Measurements from ENCODE around the gene B4GALNT4. TPM values are rescaled to one million over a fixed set of nuclear protein-coding genes. Genes with fewer than 3 reads are reported as not detected.
"Not testable (repeated sequence)": the region's sequence is repeated elsewhere in the genome, so short reads cannot be mapped to it uniquely, and the experiment has no call there.

Gene B4GALNT4
- total RNA-seq, 4 donors from 2014 or later, result 3.2 to 10.6 (median 4.8) TPM

GRCh38 chr11:409008-409599 is 39.8 kb downstream of the B4GALNT4 start:
- no peaks in the 10 kb centered on the region for H3K36me3 ChIP-seq
- H3K27me3 ChIP-seq, result peaks cover 15% of the 10 kb centered on the region
- ATAC-seq, result no peak
- H3K27ac ChIP-seq, result no peak overlapping the region
- WGBS, 2 donors (ENCODE audit: low coverage in 1 of 2), result 83 to 92% methylated on average over 1 to 2 of the region's 7 CpGs
- TF ChIP-seq EP300 (IDR thresholded peaks at IDR 0.05) (no peak), CTCF (IDR thresholded peaks at IDR 0.05) (no peak), POLR2AphosphoS5 (IDR thresholded peaks at IDR 0.05) (no peak), POLR2A (IDR thresholded peaks at IDR 0.05) (no peak)
- H3K9me3 ChIP-seq, result no peaks in the 10 kb centered on the region
- peaks cover 0 to 27% (median 12%) of the 10 kb centered on the region in 3 donors for H3K4me1 ChIP-seq
- H3K4me3 ChIP-seq, result no peak overlapping the region

GRCh38 chr11:409600-410483 is 40.5 kb downstream of the B4GALNT4 start:
- Histone ChIP-seq H3K27me3 (peaks cover 22% of the 10 kb centered on the region), H3K4me1 (peaks cover 0 to 26% (median 12%) of the 10 kb centered on the region in 3 donors), H3K36me3 (no peaks in the 10 kb centered on the region), H3K9me3 (no peaks in the 10 kb centered on the region), H3K27ac (no peak overlapping the region), H3K4me3 (no peak overlapping the region)
- TF ChIP-seq POLR2AphosphoS5 (IDR thresholded peaks at IDR 0.05), result no peak
- no peak for TF ChIP-seq POLR2A (IDR thresholded peaks at IDR 0.05)
- no peak for TF ChIP-seq CTCF (IDR thresholded peaks at IDR 0.05)
- TF ChIP-seq EP300 (IDR thresholded peaks at IDR 0.05), result no peak
- ATAC-seq, result no peak
- WGBS, 2 donors (ENCODE audit: low coverage in 1 of 2), result no CpG with 5 or more reads among the region's 18 CpGs

DNA sequence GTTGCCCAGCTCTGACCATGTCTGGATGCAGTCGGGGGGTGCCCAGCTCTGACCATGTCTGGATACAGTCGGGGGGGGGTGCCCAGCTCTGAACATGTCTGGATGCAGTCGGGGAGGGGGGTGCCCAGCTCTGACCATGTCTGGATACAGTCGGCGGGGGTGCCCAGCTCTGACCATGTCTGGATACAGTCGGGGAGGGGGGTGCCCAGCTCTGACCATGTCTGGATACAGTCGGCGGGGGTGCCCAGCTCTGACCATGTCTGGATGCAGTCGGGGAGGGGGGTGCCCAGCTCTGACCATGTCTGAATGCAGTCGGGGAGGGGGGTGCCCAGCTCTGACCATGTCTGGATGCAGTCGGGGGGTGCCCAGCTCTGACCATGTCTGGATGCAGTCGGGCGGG is 41.4 kb downstream of the B4GALNT4 start:
- not testable (repeated sequence) for ATAC-seq, H3K9me3 ChIP-seq, H3K27ac ChIP-seq, H3K4me3 ChIP-seq, H3K36me3 ChIP-seq
- H3K27me3 ChIP-seq, result peaks cover 30% of the 10 kb centered on the region
- no CpG with 5 or more reads among the region's 13 CpGs for WGBS, 2 donors (ENCODE audit: low coverage in 1 of 2)
- H3K4me1 ChIP-seq, result peaks cover 0 to 22% (median 12%) of the 10 kb centered on the region in 3 donors

- H3K36me3 ChIP-seq, H3K27ac ChIP-seq, H3K4me3 ChIP-seq, H3K9me3 ChIP-seq, ATAC-seq: not testable (repeated sequence)
- Histone ChIP-seq H3K4me1 (peaks cover 0 to 22% (median 4%) of the 10 kb centered on the region in 3 donors), H3K27me3 (peaks cover 39% of the 10 kb centered on the region)
- WGBS, 2 donors (ENCODE audit: low coverage in 1 of 2), result no CpG with 5 or more reads among the region's 11 CpGs
Observed at GRCh38 chr11:411520-411919, 42.2 kb downstream of the B4GALNT4 start.

DNA sequence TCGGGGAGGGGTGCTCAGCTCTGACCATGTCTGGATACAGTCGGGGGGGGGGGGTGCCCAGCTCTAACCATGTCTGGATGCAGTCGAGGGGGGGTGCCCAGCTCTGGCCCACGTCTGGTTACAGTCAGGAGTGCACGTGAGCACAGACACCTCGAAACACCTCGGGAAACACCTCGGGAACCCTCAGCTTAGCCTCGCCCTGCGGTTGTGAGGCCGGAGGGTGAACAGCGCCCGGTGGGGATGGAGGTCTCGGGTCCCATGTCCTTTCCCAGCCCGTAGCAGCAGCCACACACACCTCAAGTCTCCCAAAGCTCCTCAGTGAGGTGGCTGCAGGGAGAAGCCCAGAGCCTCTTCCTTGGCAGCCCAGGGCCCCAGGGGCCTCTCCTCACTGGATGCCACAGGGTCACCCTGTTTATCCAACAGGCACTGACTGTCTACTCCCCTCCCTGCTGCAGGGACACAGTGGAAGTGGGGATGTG is 43.4 kb downstream of the B4GALNT4 start:
- TF ChIP-seq EP300 (IDR thresholded peaks at IDR 0.05) (no peak), CTCF (IDR thresholded peaks at IDR 0.05) (no peak), POLR2A (IDR thresholded peaks at IDR 0.05) (no peak), POLR2AphosphoS5 (IDR thresholded peaks at IDR 0.05) (no peak)
- no peak for ATAC-seq
- H3K36me3 ChIP-seq, result no peaks in the 10 kb centered on the region
- no peaks in the 10 kb centered on the region for H3K9me3 ChIP-seq
- 40% methylated on average over 3 of the region's 15 CpGs; no CpG with 5 or more reads in 1 of the 2 donors for WGBS, 2 donors (ENCODE audit: low coverage in 1 of 2)
- H3K27me3 ChIP-seq, result peaks cover 50% of the 10 kb centered on the region
- H3K4me3 ChIP-seq, result no peak overlapping the region
- no peak overlapping the region for H3K27ac ChIP-seq
- peaks cover 0 to 26% (median 4%) of the 10 kb centered on the region in 3 donors for H3K4me1 ChIP-seq
